NCI-H2196 treated with DMSO at 0.1 percent for 48 hours (cell line): ENCODE measurements around the gene DCTN5.

ENCODE experiments used
- DNase-seq: peaks from one replicate; lab custom pipeline; 2025; ENCODE audit not compliant: unreplicated experiment; lab: John Stamatoyannopoulos, UW

Gene DCTN5

DNA sequence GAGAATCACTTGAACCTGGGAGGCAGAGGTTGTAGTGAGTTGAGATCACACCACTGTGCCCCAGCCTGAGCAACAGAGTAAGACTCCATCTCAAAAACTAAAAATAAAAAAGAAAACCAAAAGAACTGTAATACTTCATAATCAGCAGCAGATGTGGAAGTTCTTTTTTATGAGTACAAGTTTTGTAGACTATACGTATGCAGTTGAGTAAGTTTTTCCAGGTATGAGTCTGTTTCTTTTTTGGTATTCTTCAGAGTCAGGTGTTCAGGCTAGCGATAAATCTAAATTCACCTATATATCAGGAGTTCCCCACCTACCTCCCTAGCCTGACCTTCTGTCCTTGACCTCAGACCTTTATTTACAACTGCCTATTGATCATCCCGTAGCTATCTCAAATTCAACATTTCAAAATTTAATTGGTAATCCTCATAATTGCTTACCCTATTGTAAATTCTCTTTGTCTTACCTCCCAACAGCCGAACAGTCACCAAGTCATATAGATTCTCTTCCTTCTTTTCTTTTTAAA is 10.7 kb downstream of the DCTN5 start:
- no peak for DNase-seq

DNA sequence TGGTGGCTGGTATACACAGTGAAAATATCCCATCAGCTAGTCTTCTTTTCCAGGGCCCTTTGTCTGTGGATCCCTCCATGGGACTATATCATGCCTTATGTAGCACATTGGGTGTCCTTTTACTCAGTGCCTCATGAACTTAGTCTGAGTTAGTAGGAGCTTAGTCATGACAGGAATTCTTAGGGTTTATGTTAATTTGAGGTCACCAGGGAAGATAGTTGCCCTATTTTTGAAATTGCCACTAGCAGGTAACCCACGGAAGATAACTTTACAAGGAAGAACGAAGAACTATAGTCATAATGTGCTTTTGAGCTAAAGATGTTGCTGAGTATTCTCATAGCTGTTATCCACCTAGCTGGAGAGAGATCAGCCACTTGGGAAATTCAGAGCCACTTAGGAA is 22.7 kb downstream of the DCTN5 start:
- no peak for DNase-seq

DNA sequence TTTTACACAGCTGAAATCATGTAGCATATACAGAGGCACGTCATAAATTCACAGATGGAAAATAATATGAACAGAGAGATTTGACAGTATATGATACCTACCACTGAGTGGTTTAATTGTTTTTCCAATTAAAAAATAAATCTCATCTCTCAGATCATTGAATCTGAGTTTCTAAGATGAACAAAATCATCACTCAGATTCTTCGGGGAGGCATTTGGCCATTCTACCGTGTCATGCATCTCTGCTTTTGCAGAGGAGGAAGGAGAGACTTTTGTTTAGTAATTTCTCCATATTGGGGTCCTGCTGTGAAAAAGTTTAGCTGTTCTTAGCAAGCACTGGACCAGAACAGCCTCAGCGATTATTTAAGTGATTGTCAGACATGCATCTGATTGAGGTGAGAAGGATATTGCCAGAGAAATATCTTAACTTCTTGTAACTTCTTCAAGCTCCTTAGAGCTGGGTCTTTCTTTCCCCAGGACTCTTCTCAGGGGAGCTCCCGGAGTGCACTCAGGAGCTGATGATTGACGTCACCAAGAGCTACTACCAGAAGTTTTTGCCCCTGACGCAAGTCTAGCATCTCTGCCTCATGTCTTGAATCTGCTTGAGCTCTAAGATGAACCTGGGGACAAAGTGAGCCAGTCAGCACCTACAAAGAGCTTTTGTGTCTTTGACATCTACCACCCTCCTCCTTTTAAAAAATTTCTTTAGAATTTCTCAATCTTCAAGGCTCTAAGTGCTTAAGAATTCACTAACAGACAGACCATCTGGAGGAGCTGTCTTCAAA is 25.5 kb downstream of the DCTN5 start:
- no peak for DNase-seq

DNA sequence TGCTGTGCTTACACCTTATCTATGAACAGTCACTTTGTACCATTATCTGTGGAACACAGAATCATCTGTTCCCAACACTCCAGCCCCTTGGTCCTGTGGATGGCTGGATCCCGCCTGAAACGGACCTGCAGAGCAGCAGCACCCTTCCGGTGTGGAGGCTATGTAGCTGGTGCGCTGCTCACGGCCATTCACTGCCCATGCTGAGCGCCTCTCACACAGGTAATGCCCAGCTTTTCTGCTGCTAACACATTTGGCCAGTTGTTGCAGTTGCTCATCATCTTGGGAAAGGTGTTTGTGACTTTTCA is 26.0 kb downstream of the DCTN5 start:
- DNase-seq, result no peak

DNA sequence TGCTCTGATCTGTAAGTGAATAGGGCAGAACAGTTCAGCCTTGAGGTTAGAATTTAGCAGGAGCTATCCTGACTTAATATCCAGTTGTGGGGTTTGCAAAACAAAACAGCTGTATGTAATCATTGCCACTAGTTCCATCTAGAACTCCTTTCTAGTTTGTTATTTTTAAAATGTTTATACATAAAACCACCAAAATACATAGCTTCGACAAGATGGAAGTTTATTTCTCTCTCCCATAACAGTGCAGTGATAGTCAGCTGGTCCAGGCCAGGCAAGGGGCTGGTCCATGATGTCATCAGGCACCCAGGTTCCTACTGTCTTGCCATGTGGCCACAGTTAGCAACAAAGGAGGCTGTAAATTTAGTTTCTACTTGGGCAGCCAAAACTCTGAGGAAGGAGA is 27.0 kb downstream of the DCTN5 start:
- DNase-seq, result no peak

DNA sequence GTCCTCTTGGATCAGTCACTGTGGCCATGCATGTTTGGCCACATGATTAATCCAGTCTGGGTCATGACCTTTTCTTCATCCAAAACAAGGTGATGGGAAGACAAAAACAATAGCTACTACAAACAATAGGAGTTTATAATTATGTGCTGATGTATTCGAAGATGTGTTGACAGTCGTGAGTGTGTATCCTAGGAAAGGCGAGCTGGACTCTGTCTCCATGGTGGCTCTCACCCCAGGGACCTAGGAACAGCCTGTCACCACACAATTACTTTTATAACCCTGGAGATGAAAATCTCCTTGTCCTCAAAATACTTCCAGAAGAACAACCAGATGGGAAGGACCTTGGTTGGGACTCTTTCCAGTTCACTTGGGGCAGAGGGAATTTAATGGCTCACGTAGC is 27.6 kb downstream of the DCTN5 start:
- DNase-seq, result no peak

DNA sequence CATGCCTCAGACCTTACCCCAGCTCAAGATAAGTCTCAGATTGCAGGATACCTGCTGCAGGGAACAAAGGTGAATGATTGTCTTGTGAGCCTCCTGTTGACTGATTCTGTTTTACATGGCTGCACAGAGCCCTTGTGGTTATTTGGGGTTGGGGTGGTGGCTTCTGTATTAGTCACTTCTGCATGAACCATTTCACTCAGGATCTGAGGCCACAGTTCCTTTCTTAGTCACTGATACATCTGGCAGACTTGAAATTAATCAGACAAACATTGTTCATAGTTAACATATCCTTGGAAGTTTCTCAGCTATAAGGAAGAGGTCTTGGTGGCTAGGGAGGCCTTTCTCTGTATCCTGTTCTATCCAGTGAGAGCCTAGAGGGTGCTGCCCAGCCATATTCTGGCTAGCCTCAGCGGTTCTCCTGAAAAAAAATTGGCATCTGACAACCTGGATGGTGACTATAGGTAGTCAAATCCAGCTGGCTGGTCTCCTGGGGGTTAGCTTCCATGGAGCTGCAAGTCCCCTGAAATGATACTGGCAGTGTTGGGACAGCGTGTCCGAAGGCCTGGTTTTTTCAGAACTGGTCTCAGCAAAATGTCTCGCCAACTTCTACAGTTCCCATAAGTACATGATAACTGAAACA is 29.0 kb downstream of the DCTN5 start:
- DNase-seq, result no peak

DNA sequence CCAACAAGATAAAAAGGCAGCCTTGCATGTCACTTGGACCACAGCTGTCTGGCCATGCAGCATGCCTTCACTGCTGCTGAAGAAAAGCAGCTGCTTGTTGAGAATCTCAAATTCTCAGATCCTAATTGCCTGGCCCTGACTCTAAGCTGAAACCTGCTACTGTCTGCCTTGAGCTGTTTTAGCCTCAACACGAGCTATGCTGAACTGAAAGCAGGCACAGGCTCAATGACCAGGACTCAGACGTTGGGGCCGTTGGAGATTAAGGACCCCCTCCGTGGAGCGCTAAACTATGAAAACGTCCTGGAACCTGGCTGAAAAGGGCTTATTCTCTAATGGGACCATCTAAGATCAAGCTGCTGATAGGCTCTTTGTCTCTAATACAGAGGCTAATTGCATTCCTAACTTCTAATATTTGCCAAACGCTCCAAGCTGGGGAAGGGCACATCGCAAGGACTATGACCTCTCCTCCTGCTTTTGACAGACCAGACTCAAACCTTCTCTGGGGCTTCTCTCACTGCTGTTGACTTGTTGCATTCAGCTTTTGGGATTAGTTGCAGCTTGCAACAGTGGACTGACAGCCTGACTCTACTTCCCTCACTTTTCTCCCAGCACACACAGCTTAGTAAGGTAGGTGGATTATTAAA is 32.8 kb downstream of the DCTN5 start:
- no peak for DNase-seq

DNA sequence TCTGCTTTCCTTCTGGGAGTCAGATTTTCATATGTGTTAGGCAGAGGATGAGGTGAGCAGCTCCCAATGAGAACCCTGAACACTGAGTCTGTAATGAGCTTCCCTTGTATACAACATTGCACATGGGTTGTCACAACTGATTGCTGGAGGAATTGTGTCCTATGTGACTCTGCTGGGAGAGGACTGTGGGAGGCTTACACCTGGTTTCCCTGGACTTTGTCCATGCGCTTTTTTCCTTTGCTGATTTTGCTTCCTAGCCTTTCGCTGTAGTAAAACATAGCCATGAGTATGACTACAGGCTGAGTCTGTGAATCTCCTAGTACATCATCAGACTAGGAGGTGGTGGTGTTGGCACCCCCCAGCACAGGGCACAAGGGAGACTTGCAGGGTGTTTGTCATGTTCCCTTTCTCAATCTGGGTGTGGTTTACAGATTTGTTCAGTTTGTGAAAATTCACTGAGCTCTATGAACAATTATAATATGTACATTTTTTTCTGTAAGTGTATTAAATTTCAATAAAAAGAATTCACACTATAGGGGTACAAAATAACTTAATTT is 35.7 kb downstream of the DCTN5 start:
- DNase-seq, result no peak

DNA sequence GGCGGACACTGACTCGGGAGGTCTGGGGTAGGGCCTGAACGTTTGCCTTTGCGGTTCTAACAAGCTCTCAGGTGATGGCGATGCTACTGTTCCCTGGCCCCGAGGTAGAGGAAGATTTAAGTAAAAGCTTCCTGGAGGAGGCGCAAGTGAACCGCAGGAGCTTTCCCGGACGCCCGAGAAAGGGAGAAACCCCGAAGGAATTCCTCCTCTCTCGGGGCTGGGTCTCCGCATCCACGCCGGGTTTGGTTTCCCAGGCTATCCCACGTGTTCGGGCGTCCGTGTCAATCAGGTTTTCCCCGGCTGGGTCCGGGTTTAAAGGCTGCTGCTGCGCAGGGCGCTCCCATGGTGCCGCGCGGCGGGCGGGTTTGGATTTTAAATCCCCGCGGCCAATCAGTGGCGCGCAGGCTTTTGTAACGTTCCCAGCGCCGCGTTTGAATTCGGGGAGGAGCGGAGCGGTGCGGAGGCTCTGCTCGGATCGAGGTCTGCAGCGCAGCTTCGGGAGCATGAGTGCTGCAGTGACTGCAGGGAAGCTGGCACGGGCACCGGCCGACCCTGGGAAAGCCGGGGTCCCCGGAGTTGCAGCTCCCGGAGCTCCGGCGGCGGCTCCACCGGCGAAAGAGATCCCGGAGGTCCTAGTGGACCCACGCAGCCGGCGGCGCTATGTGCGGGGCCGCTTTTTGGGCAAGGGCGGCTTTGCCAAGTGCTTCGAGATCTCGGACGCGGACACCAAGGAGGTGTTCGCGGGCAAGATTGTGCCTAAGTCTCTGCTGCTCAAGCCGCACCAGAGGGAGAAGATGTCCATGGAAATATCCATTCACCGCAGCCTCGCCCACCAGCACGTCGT is 37.4 kb downstream of the DCTN5 start, which contains the start of gene PLK1:
PLK1 (plus strand) TSS at position 460 of the 844 bp plus-strand sequence; CDS start at position 504, 44 bp downstream.
- peak; percentile 75 for DNase-seq

DNA sequence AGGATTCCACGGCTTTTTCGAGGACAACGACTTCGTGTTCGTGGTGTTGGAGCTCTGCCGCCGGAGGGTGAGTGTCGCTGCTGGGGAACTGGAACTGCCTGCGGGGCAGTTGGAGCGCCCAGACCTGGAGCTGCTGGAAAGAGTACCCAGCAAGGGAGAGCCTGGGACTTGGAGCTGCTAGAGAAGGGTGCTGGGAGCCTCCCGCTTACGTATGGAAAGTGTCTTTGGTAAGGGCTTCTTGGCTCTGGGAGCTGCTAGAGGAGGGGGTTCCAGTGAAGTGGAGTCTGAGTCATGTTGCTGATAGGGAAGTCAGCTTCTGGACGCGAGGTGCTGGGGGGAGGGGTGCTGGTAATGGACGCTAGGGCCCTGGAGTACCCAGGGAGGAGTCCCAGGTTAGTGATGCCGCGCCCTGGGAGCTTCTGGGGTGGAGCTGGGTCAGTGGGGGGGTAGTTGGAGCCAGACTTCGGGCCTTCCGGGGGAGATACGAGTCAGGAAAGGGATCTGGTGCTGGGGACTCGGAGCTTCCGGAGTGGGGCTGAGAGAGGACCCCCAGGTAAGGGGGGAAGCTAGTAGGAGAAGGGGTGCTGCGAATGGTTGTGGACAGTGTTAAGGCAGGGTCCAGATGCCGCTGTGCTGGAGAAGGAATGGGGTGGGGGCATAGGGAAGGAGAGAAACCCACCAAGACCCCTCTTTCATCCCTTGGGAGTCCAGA is 38.2 kb downstream of the DCTN5 start:
- DNase-seq, result no peak

DNA sequence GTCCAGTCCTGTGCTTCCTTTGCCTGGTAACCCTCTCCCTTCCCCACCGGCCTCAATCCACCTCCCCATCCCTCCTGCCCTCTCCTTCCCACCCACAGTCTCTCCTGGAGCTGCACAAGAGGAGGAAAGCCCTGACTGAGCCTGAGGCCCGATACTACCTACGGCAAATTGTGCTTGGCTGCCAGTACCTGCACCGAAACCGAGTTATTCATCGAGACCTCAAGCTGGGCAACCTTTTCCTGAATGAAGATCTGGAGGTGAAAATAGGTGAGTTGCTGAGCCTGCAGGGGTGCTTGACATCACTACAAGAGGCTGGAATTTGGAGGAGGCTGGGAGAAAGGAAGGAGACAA is 38.7 kb downstream of the DCTN5 start:
- no peak for DNase-seq

DNA sequence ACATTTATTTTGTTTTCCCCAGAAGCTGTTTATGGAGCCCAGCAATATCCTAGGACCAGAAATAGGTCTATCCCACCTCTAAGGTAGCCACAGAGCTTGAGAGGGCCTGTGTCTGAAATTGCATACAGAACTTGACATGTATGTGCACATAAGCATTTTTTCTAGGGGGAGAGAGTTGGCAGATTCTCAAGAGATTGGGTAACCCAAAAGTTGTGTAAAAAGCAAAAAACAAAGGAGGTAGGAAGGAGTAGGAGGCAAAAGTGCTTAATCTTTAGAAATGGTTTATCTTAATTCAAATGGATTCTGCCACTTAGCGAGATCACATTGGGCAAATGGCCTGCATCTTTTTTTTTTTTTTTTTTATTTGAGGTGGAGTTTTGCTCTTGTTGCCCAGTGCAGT is 40.9 kb downstream of the DCTN5 start:
- no peak for DNase-seq

DNA sequence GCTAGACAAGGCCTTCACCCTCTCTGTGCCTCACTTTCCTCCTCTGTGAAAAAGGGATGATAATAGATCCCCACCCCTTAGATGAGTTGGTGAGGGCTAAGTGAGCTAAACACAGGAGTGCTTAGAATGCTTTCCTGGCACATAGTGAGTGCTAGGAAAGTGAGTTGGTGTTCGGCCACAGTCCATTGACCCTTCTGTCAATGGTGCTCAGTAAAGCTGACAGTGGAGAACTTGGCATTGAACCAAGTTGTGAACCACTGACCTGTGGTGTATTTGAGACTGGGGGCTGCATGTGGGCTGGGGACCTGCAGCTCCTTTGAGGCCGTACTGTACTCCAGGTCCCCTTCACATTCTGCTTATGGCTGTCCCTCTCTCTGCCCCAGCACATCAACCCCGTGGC is 42.2 kb downstream of the DCTN5 start:
- DNase-seq, result no peak

DNA sequence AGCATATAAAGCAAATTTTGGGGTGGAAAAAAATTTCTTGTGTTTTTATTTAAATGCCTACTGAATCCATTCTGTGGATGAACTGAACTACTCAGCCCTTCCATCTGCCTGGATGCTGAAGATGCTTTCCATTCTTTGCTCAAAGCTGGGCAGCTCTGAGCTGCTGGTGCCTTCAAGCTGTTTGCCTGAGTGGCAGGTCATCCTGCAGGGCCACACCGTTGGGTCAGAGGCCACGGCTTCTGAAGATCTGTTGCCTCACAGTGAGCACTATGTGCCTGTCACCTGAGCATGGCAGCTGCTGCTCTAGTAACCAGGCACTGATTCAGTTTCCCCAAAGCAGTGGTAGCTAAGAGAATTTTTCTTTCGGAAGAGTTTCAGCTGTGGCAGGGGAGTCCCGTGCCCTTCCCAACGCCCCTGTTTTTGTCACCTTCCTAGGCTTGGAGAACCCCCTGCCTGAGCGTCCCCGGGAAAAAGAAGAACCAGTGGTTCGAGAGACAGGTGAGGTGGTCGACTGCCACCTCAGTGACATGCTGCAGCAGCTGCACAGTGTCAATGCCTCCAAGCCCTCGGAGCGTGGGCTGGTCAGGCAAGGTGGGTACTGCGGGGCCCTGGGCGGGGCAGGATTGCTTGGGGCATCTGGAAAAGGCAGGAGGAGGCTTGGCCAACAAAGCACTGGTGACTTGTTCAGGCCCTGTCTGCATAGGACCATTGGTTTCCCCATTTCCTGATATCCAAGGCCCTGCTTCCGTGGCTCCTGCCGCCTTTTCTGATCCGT is 46.0 kb downstream of the DCTN5 start:
- no peak for DNase-seq

DNA sequence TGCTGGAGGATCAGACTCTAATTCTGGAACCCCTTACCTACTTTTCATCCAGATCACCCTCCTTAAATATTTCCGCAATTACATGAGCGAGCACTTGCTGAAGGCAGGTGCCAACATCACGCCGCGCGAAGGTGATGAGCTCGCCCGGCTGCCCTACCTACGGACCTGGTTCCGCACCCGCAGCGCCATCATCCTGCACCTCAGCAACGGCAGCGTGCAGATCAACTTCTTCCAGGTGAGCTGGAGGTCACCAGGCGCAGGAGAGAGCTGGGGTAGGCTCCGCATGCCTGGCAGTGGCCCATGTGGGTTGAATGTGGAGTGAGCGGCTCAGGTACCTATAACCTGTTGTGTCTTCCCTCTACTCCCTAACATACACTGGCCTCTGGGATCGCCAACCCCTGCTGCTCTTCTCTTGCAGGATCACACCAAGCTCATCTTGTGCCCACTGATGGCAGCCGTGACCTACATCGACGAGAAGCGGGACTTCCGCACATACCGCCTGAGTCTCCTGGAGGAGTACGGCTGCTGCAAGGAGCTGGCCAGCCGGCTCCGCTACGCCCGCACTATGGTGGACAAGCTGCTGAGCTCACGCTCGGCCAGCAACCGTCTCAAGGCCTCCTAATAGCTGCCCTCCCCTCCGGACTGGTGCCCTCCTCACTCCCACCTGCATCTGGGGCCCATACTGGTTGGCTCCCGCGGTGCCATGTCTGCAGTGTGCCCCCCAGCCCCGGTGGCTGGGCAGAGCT is 48.3 kb downstream of the DCTN5 start:
- no peak for DNase-seq

DNA sequence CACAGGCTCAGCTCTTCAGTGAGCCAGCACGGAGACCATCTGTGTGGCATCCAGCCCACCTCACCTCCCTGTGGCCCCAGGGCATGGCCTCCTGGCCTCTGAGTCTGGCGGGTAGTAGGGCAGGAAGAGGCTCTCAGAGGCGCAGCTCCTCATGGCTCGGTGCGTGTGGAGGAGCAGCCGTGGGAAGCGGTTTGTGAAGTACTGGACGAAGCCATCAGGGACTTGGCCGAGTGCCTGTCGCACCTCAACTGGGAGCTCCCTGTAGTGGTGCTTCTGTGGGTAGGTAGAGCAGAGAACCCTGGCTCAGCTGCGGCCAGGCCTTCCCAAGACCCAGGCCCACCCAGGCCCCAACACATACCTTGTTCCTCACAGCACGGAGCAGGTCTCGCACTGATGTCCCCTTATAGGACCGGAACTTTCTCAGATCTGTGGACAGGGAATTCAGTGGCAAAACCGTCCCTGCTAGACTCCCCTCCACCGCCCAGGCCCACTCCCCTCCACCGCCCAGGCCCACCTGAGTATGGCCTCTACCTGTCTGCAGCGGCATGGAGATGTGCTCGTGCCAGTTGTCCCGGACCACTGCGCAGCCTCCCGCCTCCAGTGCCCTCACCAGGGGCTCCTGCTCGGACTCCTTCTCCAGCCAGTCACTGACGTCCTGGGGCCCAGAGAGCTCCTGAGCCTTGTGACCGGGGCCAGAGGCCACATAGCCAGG is 49.7 kb downstream of the DCTN5 start:
- no peak for DNase-seq

DNA sequence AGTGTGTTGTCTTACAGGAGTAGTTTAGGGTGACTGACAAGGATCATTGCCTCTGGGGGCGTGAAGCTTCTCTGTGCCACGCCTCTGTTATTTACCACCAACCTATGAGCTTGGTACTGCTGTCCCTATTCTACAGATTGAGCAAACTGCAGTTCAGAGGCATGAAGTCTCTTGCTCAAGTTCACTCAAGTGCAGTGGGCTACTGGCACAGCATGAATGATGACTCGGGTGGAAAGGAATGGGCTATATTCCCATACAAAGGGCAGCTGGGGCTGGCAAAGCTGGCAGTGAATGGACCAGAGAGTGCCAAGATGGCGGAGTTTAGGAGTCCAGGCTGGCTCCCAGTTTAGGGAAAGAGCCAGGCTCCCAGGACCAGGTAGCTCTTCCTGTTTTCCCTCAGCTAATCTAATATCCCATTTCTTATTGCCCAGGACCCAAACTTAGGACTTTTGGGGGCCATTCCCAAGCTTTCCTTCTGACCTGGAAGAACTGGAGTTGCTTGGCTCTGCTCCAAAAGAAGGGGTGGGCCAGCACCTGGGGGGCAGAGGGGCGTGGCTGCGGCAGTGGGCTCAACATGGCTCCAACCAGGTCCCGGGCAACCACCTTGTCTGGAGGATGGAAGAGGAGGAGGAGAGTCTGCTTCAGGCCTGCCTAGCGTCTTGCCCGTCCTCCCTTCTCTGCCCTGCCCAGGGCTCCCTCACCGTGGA is 50.4 kb downstream of the DCTN5 start:
- no peak for DNase-seq
